HG02763 (cell line): Measurements from ENCODE around the gene CD8A.
"Not testable (repeated sequence)": the region's sequence is repeated elsewhere in the genome, so short reads cannot be mapped to it uniquely, and the experiment has no call there.

Experiments
- ATAC-seq: cut with Tn5 transposase; IDR thresholded peaks from one replicate; pipeline ENCODE4 v1.9.1; 2021; ENCODE audit warnings: mild to moderate bottlenecking, moderate library complexity; ENCODE audit not compliant: unreplicated experiment

Gene CD8A

DNA sequence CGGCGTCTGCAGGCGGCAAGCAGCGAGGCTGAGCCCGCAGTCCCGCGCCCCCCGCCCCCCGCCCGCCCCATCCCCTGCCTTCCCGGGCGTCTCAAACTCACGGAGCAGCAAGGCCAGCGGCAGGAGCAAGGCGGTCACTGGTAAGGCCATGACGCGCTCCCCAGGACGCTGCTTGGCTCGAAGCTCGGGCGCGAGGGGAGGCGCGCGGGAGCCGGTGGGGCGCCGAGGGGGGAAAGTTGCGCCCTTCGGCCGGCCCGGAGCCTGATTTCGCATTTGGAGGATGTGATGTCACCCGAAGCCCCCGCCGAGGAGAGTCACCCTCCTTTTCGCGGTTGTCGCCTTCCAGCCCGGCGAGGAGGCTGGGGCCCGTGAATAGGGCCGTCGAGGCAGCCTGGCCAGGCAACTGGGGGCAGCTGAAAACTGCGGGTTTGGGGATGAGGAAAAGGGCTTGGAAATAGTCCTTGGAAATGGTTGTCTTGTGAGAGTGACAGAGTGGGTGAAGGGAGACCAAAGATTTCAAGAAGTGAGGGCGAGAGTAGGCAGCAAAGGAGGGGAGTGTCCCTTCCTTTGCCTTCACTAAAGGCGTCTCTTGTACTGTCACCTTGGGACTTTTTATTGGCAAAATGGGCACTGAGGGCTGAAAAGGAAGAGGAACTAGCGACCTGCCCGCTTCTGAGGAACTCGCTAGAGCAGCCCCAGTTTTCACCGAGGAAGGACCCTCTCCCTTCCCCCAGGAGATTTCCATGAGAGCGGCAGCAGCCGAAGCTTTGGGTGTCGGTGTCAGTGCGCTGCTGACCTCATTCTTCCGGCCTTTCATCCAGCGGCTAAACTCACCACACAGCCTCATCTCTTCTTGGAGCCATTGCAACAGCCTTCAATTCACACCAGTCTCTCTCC lies at the start of gene CD8A:
Gene CD8A, minus strand, starts transcription at position 238 of the 897 bp plus-strand sequence. Its CDS starts 88 bp downstream, at position 150.
- ATAC-seq: no peak

DNA sequence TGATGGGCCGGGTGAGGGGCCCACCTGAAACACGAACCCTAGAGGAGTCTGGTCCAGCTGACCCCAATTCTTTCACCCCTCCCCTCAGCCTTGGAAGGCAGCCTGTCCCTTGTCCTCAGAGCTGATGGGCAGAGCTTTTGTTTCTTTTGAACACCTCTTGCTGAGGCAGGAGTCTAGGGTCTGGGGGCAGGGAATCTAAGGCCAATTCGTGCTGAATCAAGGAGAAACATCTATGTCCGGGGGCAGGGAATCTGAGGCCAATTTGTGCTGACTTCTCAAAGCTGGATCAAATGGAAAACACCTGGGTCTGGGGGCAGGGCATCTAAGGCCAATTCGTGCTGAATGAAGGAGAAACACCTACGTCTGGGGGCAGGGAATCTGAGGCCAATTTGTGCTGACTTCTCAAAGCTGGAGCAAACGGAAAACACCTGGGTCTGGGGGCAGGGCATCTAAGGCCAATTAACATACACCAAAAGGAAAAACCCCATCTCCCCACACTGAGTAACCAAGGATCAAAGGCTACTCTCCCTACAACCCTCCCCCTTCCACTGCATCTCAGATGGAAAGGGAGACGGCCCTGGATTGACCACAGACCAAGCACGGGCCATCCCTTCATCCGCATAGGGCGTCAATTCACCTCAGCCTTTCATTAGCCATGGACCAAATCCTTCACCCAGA lies 49.3 kb upstream of the CD8A start:
- not testable (repeated sequence) for ATAC-seq

DNA sequence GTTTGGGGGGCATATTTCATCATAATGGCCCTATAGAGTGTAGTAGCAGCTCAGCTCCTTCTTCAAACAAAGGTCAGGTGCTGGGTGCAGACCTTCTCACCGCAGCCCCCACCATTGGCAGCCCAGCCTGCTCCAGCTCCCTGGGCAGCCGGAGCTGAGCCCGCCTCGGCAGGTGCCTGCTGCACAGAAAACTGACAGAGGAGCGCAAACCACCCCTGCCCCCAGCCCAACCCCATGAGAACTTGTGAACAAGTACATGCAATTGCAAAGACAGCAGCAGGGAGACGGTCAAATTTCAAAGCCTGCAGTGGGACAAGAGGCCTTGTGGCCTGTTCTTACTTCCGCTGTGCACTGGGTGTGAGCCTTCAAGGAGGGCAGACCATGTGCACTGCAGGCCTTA lies 48.7 kb upstream of the CD8A start:
- not testable (repeated sequence) for ATAC-seq

DNA sequence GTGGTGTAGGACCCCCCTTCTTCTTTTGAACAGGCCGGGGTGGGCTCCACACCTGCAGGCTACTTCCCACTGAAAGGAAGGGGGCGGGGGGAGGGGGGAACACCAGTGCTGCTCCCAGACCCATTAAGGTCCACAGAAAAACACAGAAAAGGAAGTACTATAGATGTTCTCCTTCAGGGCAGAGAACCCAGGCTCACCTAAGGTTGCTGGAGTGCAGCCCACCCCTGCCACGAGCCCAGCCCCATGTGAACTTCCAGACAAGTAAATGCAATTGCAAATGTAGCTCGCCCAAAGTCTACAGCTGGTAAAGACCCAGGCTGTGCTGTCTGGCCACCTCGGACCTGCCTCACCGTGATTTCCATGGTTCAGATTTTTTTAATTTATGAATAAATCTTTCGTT lies 47.0 kb upstream of the CD8A start:
- ATAC-seq: not testable (repeated sequence)

DNA sequence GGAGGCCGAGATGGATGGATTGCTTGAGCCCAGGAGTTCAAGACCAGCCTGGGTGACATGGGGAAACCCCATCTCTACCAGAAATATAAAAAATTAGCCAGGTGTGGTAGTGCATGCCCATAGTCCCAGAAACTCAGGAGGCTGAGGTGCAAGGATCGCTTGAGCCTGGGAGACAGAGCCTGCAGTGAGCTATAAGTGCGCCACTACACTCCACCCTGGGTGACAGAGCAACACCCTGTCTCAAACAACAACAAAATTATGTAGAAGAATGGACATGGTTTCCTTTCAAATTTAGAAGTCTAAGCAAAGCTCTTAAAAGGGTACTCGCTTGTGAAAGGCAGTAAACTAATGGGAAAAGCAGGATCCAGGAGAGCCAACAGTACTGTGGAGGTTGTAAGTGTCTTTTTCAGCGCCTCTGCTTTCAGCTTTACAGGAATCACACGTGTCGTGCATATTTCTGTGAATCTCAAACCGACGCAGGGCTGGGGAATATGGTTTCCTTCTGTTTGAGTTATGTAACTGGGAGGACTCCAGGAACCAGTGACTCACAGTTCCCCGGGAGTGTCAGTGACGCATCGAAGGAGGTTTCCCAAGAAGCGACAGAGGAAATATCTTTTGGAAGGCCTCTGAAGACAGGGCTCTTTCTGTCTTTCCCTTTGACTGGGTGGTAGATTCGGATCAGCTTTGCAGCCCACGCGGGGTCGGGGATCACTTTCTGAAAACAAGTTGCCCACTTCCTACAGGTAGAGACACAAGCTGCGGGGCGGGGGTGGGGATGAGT lies 46.4 kb upstream of the CD8A start:
- not testable (repeated sequence) for ATAC-seq

DNA sequence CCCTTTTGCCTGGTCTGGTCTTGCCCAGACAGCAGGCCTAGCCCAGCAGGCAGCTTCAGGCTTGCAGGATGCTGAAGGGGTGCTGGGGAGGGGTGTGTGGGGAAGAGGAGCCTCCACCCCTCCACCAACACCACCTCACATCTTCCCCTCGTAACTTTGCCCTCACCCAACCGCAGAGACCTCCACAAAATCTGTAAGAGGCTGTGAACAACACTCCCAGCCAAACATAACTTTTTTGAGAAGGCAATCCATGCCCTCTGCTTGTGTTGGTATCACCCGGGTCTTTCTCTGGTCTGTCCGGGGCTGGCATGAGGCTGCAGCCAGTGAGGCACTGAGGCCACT lies 44.8 kb upstream of the CD8A start:
- ATAC-seq: not testable (repeated sequence)

DNA sequence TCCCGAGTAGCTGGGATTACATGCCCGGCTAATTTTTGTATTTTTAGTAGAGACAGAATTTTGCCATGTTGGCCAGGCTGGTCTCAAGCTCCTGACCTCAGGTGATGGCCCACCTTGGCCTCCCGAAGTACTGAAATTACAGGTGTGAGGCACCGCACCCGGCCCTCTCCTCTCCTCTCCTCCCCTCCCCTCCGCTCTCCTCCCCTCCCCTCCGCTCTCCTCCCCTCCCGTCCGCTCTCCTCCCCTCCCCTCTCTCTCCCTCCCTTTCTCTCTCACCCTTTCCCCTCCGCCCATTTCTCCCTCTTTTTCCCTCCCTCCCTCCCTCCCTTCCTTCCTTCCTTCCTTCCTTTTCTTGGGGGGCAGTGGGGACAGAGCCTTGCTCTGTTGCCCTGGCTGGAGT lies 42.6 kb upstream of the CD8A start:
- no peak for ATAC-seq

DNA sequence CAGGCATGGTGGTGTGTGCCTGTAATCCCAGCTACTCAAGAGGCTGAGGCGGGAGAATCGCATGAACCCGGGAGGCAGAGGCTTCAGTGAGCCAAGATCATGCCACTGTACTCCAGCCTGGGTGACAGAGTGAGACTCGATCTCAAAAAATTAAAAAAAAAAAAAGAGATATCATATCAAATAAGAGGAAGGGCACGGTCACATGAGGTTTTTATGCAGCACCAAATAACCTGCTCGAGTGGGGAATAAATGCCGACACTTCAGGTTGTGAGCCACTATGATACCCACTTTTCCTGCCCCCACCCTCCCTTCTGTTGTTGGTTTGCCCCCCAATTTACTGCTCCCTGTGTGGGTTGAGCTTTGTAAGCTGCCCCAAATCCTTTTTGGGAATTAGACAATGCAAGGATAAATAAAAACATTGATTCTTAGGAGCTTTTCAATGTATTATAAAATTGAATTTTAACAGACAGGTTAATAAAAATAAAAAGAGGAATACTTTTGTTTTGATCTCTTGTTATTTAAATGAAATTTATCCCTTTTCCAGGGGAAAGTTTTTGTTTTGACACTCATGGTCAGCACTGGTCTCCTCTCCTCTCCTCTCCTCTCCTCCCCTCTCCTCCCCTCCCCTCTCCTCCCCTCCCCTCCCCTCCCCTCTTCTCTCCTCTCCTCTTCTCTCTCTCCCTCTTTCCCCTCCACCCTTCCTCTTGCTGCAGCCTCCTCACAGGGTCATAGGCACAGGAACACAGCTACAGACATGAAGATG lies 41.8 kb upstream of the CD8A start:
- no peak for ATAC-seq

DNA sequence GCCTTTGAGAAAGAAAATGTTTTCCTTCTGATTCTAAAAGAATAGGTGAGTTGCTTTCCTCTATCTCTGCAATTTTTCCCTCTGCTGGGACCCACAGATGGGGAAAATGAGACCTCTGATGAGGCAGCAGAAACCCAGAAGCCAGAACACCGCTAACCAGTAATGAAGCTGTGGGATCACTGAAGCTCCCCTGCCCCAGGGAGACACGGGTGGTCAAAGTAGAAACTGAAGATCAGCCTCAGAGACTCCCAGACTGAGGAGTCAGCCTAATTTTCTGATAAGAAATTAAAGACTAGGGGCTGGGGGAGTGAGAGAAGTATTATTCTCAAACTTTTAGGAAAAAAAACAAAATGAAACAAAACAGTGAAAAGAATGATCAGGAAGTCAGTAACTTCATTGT lies 40.8 kb upstream of the CD8A start:
- no peak for ATAC-seq

DNA sequence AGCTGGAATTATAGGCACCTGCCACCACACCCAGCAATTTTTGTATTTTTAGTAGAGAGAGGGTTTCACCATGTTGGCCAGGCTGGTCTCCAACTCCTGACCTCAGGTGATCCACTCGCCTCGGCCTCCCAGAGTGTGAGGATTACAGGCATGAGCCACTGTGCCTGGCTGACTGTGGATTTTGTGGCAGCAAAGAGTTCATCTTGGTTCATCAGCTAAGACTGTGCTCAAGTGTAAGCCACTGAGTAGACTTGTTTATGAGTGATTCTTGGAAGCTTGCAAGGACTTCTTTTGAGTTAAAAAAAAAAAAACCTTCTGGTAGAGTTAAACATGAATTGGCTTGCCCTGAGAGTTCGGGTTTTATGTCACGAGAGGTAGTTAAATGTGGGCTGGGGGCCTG lies 36.2 kb upstream of the CD8A start:
- ATAC-seq: no peak

DNA sequence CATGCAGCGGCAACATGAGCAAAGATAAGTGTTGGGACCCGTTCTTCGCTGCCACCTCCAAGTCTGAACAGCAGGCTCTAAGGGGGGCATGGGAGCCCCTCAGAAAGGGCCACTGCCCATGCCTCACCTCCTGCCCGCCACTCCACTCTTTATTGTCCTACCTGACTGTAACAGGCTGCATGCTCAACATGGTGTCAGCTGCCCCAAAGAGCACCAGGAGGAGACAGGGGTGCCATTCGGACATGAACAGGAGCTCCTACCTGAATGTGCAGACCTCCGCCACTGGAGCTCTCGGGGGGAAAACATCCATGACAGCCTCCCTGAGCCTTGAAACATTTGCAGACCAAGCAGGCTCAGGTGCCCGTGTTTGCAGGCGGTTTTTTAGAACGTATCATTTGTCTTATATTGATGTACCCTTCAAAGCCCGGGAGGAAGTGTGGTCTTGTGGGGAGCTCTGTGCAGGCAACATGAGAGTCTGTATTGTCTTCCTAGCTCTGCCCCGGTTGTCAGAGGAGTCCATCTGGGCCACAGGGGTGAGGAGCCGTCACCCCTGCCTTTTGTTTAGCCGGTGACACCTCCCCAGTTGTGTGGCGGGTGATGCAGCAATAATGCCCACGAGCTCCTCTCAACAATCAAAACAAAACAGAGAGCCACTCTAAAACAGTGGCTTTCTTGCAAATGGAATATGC lies 35.1 kb upstream of the CD8A start:
- ATAC-seq: no peak

DNA sequence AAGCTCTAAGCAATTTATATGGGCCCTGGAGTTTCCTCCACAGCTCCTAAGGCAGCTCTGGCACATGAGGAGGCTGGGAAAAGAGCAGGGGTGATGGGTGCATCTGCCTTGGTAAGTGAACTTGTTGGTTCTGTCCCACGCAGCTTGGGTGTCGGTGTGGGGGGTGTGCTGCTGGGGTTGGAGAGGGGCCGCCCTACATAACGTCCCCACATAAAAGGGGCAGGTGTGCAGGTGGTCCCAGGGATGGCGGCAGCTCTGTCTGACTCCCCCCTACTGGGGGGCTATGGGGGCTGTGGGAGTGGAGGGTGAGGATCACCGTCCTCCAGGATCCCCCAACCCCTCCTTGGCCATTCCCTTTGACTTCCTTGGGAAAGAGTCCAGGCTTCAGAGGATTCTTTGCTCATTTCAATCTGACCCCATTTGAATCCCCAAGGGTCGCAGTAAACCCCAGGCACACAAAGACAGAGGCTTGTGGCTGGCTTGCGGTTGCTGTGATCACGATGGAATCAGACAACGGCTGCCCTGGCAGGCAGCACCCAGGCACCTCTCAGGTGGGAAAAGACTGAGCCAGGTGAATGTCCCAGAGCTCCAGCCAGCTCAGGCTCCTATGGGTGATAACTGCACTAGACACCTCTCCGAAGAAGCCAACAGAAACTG lies 34.5 kb upstream of the CD8A start:
- ATAC-seq: no peak

DNA sequence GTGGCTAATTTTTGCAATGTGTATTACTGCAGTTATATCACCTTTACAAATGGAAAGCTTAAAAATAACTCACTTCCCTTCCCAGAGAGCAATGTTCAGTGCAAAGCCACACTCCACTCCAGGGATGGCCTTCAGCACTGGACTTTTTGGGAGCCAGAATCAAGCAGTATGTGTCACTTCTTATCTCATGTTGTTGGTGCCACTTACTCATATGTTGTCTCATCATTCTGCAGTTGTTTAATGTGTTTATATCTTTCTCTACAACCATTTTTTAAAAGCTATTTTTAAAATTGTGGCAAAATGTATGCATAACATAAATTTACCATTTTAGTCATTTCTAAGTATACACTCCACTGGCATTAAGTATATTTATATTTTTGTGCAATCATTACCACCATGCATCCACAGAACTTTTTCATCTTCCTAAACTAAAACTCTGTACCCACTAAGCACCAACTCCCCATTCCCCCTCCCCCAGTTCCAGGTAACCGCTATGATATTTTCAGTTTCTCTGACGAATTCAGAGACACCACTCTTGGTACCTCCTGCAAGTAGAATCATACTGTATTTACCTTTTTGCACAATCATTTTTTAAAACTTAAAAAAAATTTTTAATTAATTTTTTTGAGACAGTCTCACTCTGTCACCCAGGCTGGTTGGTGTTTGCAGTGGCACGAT lies 32.1 kb upstream of the CD8A start:
- no peak for ATAC-seq

DNA sequence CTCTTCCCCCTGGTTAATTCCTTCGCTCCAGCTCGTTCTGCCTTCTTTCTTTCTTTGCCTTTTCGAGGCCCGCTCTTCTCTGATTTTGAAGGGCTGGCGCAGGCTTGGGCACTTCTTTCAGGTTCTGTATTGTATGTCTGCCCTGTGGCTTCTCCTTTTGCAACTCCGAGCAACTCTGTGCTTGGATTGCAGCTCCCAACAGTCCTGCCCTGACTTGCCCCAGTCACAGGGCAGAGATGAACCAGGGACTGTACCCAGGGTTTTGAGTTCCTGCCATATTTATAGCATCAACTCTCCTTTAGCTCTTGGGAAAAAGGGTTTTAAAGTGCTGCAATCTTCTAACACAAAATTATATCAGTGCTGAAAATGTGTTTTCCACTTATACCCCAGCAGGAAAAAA lies 31.1 kb upstream of the CD8A start:
- no peak for ATAC-seq

DNA sequence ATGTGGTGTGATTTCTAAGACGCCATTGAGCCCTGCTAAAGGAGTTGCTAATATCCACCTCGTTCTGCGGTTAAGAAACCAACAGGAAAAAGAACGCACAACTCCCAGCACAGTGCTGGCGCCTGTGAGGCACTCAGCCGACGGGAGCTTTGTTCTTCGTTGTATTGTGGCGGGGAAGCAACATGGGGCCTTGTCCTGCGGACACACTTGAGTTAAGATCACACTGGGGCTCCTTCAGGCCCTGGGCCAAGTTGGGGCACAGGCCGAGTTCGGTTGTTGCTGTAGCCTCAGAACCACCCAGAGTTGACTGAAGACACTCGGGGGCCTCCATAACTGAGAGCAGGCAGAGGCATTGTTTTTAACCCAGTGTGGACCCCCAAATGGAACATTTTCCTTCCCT lies 30.6 kb upstream of the CD8A start:
- ATAC-seq: no peak

DNA sequence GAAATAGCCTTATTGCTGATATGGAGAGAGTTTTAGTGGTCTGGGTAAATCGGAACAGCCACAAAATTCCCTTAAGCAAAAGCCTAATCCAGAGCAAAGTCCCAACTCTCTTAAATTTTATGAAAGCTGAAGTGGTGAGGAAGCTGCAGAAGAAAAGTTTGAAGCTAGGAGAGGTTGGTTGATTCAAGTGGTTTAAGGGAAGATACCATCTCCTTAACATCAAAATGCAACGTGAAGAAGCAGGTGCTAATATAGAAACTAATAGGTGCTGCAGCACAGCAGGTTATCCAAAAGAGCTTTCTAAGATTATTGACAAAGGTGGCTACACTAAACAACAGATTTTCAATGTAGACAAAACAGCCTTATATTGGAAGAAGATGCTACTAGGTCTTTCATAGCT lies 28.2 kb upstream of the CD8A start:
- ATAC-seq: no peak

DNA sequence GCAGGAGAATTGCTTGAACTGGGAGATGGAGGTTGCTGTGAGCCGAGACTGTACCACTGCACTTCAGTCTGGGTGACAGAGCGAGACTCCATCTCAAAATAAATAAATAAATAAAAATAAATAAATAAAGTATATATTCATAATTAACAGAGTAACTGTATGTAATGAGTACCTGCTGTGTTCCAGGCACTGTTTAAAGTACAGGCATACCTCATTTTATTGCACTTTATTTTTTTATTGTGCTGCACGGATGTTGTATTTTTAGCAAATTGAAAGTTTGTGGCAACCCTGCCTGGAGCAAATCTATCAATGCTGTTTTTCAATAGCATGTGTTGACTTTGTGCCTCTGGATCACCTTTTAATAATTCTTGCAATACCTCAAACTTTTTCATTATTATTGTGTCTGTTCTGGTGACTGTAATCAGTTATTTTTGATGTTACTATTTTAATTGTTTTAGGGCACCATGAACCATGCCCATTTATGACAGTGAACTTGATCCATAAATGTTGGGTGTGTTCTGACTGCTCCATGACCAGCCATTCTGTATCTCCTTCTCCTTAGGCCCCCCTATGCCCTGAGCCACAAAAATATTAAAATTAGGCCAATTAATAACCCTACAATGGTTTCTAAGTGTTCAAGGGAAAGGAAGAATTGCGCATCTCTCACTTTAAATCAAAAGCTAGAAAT lies 27.5 kb upstream of the CD8A start:
- ATAC-seq: no peak

DNA sequence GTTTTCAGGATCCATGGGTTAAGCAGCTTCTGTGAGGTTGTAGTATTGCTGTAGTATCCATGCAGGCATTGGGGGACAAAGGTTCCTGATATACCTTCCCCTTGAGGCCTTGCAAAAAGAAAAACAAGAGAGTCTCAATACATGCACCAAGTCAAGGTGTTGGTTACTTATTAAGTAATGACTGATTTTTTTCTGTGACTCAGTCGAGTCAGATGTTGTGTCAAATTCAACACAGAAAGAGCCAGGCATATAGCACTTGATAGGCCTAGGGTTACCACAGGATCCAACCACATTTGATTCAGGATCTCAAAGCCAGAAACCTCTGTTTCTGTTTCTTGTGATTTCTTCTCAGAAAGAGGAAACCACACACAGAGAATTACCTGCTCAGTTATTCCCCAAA lies 24.9 kb upstream of the CD8A start:
- ATAC-seq: no peak
